GM23338 (cell line): Measurements from ENCODE around the gene KCNJ6.

Experiments
- EZH2phosphoT487 ChIP-seq: fragments of 200-600 bp; sonication (generic); IDR thresholded peaks from one replicate; pipeline ENCODE4 v1.8.1; 2018; ENCODE audit warnings: antibody characterized with exemption; ENCODE audit not compliant: unreplicated experiment
- POLR2AphosphoS5 ChIP-seq: IDR thresholded peaks from 2 replicates; pipeline ENCODE4 v1.6.1; 2016; ENCODE audit warnings: antibody characterized with exemption, low read depth
- TF ChIP-seq, protein P1 (sequence below): IDR thresholded peaks from one replicate; pipeline ENCODE4 v1.6.1; 2018; ENCODE audit warnings: antibody characterized with exemption; ENCODE audit not compliant: unreplicated experiment
- TF ChIP-seq, protein P2 (sequence below), 2 experiments: fragments of 200-600 bp in 1 of 2; sonication (generic) in 1 of 2; conservative IDR thresholded peaks; 2 replicates each; pipeline versions ENCODE4 v1.5.1 to v1.6.1; 2016 to 2017; ENCODE audit warnings: antibody characterized with exemption in 2 of 2, low read depth in 2 of 2, mild to moderate bottlenecking in 2 of 2, moderate library complexity in 1 of 2

DNA sequence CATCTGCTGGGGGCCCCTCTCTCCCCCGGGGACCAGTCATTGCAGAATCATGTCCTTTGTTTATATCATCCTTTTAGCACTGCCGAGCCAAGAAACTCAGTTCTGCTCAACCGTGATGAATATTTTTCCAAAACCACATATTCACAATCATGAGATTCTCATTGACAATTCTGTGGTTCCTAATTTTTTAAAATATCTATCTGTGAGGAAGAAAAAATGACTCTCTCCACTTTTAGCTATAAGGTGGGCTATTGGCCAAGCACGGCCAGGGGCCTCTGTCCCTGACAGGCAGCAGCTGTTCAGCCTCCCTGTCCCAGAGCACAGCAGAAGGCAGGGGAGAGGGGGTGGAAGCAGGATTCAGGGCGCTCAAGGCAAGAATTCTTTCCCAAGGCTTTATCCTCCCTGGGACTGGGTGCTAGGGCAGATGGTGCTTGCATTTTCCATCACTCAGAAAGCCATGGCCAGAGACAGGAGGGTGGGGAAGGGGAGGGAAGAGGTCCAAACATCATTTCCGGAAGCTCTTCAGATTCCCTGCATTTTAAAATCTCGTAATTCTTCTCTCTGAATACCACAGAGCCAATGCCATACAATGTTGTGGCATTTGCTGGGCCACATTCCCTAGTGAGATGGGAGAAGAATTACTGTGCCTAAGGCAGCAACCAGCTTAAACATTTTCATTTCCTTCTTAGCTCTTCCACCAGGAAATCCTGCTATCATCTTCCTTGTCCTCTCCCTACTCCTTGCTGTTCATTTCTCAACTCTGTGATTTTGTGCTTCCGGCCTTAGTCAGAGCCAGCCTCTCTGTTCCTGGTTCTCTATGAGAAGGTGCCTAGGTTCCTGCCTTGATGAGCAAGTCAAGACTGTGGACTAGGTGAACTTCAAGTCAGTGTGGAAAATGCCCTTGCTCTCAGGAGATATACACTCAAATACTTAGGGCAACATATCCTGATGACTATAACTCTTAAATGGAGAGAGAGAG, 60.3 kb downstream of the KCNJ6 start:
- TF ChIP-seq POLR2AphosphoS5 = no peak
- TF ChIP-seq, protein P1, sequence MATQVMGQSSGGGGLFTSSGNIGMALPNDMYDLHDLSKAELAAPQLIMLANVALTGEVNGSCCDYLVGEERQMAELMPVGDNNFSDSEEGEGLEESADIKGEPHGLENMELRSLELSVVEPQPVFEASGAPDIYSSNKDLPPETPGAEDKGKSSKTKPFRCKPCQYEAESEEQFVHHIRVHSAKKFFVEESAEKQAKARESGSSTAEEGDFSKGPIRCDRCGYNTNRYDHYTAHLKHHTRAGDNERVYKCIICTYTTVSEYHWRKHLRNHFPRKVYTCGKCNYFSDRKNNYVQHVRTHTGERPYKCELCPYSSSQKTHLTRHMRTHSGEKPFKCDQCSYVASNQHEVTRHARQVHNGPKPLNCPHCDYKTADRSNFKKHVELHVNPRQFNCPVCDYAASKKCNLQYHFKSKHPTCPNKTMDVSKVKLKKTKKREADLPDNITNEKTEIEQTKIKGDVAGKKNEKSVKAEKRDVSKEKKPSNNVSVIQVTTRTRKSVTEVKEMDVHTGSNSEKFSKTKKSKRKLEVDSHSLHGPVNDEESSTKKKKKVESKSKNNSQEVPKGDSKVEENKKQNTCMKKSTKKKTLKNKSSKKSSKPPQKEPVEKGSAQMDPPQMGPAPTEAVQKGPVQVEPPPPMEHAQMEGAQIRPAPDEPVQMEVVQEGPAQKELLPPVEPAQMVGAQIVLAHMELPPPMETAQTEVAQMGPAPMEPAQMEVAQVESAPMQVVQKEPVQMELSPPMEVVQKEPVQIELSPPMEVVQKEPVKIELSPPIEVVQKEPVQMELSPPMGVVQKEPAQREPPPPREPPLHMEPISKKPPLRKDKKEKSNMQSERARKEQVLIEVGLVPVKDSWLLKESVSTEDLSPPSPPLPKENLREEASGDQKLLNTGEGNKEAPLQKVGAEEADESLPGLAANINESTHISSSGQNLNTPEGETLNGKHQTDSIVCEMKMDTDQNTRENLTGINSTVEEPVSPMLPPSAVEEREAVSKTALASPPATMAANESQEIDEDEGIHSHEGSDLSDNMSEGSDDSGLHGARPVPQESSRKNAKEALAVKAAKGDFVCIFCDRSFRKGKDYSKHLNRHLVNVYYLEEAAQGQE = no peak
- TF ChIP-seq, protein P2, sequence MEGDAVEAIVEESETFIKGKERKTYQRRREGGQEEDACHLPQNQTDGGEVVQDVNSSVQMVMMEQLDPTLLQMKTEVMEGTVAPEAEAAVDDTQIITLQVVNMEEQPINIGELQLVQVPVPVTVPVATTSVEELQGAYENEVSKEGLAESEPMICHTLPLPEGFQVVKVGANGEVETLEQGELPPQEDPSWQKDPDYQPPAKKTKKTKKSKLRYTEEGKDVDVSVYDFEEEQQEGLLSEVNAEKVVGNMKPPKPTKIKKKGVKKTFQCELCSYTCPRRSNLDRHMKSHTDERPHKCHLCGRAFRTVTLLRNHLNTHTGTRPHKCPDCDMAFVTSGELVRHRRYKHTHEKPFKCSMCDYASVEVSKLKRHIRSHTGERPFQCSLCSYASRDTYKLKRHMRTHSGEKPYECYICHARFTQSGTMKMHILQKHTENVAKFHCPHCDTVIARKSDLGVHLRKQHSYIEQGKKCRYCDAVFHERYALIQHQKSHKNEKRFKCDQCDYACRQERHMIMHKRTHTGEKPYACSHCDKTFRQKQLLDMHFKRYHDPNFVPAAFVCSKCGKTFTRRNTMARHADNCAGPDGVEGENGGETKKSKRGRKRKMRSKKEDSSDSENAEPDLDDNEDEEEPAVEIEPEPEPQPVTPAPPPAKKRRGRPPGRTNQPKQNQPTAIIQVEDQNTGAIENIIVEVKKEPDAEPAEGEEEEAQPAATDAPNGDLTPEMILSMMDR (conservative IDR thresholded peaks at IDR 0.05; ENCODE audit: low read depth in 2 of 2) = no peak
- TF ChIP-seq EZH2phosphoT487 = no peak
